ENCODE results near the gene MAGI1. TPM values are rescaled to one million over a fixed set of nuclear protein-coding genes. Genes with fewer than 3 reads are reported as not detected.
"Not testable (repeated sequence)": the region's sequence is repeated elsewhere in the genome, so short reads cannot be mapped to it uniquely, and the experiment has no call there.

MAGI1 gene
- total RNA-seq, 1 donor = 0.27 TPM

DNA sequence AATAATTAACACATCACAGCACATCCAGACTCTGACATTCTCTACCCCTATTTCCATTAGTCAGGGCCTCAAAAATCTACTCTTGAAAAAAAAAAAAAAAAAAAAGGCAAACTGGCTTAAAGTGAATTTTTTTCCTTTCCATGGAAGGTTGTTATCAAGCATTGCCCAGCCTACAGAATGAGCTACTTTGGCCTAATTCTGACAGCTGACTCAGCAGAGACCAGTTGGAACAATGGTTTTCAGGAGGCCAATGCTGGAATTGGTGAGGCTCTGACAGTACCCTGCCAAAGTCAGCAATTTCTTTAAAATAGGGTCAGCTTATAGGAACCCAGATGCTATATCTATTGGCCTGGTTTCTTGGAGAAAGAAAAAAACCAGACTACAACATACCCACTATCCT lies 454.7 kb downstream of the MAGI1 start:
- DNase-seq (ENCODE audit: low read depth in 2 of 3, low spot score in 2 of 3) = no peak

DNA sequence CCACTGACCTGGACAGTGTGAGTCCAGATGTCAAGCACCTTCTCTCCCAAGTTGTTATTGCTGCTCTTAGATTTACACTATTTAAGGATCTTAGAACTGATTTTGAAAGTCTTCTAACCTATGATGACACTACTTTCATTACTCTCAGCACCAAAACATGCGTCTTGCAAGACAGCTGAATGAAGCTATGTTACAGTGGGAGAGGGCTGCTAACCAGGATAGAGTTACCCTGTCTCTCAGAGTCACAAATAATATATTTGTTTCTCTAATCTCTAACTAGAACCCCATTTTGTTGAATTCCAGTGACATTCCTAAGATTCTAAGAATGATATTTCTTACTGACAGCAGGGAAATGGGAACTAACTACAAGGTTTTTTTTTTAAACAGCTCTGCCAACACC lies 455.5 kb downstream of the MAGI1 start:
- DNase-seq (ENCODE audit: low read depth in 2 of 3, low spot score in 2 of 3) = no peak

DNA sequence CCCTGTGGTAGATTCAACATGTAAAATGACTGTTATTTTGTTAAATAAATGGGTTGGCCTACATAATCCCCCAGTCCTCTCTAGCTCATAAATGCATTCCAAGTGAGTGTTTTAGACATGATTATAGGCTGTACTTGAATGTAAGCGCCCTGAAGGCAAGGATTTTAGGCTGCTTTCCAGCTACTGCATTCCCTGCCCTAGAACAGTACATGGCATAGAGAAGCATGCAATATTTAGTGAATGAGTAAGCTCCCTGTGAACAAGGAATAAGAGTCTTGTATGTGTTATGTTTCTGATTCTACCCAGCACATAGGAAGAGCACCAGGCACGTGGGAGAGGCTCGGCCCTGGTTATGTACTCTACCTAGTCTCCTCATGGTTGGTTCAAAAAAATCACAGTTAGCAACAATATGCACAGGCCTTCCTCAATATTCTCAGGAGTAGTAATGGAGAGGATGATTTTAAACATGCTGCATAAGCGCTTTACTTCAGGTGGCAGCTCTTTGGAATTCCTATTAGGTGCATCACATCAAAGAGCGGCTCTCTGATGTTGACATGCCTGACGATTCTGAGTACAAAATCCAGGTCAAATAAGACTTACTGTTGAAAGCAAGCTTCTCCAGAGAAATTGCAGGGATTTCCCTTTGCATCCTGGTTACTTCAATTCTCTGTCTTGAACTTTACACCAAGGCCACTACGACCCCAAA lies 456.6 kb downstream of the MAGI1 start:
- DNase-seq (ENCODE audit: low read depth in 2 of 3, low spot score in 2 of 3) = no peak

DNA sequence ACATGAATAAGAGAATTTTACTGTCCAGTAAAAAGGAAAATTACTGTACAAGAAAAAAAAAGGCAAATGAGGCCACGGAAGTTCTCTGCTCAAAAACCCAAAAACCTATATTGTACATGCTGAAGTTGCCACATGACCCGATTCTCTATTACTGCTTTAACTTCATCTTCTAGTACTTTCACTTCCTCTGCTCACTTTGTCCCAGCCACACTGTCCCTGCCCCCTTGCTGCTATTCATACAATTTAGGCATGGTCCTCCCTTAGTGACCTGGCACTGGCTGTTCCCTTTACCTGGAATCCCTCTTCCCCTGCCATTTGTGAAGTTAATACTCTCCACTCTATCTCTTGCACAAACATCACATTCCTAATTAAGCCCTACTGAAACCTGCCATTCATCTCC lies 457.4 kb downstream of the MAGI1 start:
- no peak for DNase-seq (ENCODE audit: low read depth in 2 of 3, low spot score in 2 of 3)

DNA sequence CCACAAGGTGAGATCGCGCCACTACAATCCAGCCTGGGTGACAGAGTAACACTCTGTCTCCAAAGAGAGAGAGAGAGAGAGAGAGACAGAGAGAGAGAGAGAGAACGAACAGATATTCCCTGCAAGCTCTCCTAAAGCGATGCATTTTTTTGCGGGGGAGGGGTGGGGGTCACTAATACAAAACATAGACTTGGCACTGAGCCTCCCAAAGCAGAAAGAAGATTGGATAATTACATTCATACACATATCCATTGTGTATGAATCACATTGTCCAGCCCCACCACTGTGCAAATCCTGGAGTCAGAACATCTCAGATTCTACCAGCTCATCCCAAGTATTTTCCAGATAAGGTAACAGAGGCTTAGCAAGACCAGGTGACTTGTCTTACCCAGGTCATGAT lies 459.9 kb downstream of the MAGI1 start:
- no peak for DNase-seq (ENCODE audit: low read depth in 2 of 3, low spot score in 2 of 3)

DNA sequence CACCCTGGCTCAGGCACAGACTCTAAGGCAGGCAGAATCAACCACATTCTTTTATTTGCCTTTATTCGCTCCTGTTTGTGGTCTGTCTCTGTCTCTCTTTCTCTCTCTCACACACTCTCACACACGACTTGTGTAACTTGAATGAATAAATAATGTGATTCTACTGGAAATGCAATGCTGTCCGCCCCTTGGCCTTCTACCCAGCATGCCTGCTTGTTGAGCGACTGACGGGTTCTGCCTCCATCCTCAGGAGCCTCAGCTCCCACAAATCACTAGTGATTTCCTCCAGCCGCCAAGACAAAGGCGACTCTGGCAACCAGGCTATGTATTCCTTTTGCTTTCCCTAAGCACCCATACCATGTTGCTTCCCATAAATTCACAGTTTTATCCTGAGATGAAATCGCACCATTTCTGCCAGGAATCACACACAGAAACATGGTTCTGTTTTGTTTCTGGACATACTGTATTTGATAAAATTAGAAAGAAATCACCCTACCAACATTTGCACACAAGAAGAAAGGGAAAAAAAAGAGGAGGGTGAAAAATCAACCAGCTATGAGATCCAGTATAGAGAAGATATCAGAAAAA lies 460.8 kb downstream of the MAGI1 start:
- no peak for DNase-seq (ENCODE audit: low read depth in 2 of 3, low spot score in 2 of 3)

DNA sequence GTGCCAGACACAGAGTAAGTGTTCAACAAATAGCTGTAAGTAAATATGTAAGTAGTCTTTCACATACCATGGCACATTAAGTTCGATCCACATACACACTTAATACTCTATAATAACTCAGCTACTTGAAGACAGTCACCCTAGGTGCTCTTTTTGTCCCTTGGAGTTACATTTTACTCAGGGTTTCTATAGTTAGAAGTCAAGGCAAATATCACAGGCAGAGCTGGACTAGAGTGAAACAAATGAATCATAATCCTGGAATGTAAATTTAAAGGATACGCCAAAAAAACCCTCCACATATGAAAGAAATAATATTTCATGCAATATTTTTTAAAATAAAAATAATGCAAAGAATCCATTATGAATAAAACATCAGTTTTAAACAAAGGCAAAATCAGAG lies 461.8 kb downstream of the MAGI1 start:
- DNase-seq (ENCODE audit: low read depth in 2 of 3, low spot score in 2 of 3) = no peak

DNA sequence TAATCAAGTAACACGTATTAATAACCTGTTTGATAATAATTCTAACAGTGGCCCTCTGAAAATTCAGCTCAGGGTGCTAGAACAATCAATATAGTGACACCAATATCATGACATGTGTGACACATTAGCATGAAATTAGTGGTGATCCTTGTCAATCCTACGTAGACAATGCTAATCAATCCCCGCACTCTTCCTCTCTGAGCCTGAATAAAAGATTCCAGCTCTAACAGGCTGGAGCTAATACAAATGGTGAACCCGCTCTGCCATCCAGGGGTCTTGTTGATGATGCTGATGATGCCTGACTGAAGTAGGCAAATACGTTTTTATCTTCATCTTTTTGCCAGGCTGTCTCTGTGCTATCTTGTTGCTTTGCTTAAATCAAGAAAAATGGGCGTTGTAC lies 462.5 kb downstream of the MAGI1 start:
- DNase-seq (ENCODE audit: low read depth in 2 of 3, low spot score in 2 of 3) = no peak

DNA sequence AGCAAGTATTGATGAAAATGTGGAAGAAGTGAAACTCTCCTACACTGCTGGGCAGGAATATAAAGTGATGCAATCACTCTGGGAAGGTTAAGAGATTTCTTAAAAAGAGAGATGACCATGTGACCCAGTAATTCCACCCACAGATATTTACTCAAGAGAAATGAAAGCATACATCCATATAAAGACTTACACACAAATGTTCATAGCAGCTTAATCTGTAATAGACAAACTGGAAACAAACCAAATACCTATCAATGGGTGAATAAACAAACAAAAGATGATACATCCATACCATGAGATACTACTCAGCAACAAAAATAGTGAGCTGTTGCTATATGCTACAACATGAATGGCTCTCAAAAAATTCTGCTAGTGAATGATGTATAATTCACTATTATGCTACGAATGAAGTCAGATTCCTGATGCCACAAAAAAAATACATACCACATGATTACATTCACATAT lies 463.3 kb downstream of the MAGI1 start:
- no peak for DNase-seq (ENCODE audit: low read depth in 2 of 3, low spot score in 2 of 3)

DNA sequence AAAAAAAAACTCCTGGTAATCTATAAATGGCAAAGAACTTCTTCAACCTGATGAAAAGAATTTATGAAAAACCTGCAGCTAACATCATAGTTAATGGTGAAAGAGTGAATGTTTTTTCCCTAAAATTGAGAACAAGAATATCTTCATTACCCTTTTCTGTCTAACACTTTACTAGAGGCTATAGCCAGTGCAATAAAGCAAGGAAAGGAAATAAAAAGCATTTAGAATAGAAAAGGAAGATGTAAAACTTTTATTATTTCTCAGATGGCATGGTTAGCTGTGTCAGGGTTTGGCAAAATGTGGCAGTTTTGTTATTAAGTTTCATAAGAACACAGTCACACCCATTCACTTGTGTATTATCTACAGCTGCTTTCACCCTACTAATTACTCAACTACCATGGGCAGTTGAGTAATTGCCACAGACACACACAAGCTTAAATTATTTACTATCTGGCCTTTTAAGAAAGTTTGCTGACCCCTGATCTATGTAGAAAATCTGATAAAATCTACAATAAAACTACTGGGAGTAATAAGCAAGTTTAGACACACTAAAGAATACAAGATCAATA lies 465.1 kb downstream of the MAGI1 start:
- DNase-seq (ENCODE audit: low read depth in 2 of 3, low spot score in 2 of 3) = no peak

DNA sequence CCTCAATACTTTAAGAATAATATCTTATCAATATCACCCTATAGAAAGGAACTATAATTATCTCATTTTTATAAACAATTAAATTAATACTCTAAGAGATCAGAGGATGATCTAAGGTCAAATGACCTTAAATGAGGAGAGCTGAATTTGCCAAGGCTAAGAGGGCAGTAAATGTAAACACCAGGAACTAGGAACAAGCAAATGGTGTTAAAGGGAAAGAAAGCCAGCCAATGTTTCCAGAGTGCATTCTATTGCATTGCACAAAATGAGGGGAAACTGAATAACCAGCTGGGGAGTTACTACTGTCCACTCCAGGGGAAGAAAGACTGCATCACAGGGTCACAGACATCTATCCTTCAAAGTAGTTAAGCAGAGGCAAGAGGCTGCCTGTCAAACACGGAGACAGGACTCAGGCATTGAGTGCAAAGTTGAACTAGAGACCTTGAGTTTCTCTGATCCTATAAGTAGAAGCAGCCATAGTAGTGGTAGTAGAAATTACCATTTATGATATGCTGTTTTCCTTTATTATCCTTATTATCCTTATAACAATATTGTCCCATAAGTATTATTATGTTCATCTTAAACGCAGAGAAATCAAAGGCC lies 466.4 kb downstream of the MAGI1 start:
- no peak for DNase-seq (ENCODE audit: low read depth in 2 of 3, low spot score in 2 of 3)

DNA sequence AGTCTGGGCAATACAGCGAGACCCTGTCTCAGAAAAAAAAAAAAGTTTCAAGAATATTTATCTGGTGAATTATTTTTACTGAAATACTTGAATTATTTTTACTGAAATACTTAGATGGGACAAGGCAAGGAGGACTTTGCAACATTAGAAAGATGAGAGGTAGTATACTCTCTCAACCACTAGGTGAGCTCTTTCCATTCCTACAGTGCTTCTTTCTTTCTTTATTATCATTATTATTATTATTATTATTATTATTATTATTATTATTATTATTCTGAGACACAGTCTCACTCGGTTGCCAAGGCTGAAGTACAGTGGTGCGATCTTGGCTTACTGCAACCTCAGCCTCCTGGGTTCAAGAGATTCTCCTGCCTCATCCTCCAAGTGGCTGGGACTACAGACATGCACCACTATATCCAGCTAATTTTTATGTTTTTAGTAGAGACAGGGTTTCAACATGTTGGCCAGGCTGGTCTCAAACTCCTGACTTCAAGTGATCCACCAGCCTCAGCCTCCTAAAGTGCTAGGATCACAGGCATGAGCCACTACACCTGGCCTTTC lies 468.8 kb downstream of the MAGI1 start:
- no peak for DNase-seq (ENCODE audit: low read depth in 2 of 3, low spot score in 2 of 3)

DNA sequence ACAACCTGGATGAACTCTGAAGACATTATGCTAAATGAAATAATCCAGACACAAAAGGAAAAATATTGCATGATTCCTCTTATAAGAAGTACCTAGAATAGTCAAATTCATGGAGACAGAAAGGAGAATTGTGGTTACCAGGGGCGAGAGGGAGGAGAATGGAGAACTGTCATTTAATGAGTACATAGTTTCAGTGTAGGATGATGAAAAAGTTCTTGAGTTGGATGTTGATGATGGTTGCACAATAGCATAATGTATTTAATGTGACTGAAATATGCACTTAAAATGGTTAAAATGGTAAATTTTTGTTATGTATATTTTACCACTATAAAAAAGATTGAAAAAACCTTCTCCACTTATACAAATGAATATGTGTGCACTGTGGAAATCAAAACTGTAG lies 469.6 kb downstream of the MAGI1 start:
- DNase-seq (ENCODE audit: low read depth in 2 of 3, low spot score in 2 of 3) = no peak

DNA sequence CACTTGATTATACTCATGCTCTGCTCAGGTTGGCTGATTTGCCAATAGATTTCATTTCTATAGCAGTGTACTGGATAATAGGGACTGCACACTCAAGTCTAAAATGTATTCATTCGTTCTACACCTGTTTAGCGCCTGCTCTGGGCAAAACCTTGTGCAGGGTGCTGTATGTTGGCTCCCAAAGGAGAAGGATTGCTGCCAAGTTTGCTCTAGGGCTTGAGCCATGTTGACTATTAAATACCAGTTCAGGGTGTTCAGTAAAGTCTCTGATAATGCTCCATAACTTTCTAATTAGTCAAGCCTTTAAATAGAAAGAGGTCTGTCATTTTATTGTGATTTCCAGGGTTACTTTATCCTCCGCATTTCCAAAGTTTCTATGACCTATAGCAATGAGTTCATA lies 470.2 kb downstream of the MAGI1 start:
- no peak for DNase-seq (ENCODE audit: low read depth in 2 of 3, low spot score in 2 of 3)

DNA sequence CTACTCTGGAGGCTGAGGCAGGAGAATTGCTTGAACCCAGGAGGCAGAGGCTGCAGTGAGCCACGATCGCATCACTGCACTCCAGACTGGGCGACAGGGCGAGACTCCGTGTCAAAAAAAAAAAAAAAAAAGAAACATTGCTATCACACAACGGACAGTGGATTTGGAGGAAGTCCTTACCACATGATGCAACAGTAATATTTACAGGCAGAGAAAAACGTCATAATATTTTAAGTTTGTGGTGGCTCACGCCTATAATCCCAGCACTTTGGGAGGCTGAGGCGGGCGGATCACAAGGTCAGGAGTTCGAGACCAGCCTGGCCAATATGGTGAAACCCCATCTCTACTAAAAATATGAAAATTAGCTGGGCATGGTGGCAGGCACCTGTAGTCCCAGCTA lies 473.0 kb downstream of the MAGI1 start:
- not testable (repeated sequence) for DNase-seq (ENCODE audit: low read depth in 2 of 3, low spot score in 2 of 3)

DNA sequence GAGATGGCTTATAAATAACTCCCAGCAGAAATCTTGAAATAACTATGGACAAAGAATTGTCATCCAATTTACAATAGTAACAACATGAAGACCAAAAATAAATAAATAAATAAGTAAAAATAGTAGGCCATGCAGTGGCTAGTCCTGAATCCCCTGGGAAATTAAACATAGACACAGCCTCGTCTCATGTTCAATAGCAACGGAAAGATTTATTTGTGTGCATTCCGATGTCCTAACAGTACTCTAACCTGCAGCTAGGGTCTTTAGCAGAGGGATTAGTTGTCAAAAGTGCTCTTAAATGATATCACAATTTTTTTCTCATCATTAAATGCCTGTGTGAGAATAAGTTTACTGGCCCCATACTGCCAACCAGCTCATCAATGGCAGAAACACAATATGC lies 474.2 kb downstream of the MAGI1 start:
- no peak for DNase-seq (ENCODE audit: low read depth in 2 of 3, low spot score in 2 of 3)

DNA sequence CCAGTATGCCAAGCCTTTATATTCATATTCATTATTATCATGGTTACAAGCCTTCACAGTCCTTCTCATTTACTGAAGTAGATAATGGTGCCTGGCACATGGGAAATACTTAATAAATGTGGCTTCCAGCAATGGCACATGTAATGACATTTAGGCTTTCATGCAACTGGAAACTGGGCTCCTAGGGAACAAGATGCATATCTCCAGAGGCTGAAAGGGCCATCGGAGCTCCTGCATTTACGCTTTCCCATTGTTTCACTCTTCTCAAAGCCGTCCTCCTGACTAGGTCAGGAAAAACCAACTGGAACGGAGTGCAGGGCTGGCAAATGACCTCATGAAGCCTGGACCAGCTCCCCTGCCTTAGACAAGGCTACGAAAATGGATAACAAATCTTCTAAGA lies 474.9 kb downstream of the MAGI1 start:
- no peak for DNase-seq (ENCODE audit: low read depth in 2 of 3, low spot score in 2 of 3)

DNA sequence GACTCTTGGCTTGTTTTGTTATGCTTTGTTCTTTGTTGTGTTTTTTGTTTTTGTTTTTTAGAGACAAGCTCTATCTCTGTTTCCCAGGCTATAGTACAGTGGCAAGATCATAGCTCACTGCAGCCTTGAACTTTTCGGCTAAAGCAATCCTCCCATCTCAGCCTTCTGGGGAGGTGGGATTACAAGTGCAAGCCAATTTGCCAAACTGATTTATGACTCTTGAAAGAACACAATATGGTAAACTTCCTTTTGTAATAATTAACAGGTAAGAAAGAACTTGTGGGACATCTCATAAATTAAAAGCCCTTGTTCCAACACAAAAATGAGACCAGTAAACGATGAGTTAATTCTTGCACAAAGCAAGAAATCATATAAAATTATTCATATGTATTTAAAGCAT lies 476.3 kb downstream of the MAGI1 start:
- DNase-seq (ENCODE audit: low read depth in 2 of 3, low spot score in 2 of 3) = no peak

DNA sequence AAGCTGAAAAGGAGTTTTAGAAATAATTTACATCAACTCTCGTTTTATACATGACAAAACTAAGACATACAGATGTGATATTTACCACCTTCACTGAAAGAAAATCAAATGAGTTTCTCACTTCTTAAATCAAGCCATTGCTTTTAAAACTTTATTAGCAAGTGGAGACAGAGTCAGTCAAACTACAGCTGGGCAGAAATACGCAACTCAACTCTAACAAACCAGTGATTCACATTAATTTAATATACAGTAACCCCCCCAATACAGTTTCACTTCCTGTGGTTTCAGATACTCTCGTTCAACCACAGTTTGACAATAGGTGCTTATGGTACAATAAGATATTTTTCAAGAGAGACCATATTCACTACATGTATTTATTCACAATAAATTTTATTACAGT lies 477.1 kb downstream of the MAGI1 start:
- DNase-seq (ENCODE audit: low read depth in 2 of 3, low spot score in 2 of 3) = no peak

DNA sequence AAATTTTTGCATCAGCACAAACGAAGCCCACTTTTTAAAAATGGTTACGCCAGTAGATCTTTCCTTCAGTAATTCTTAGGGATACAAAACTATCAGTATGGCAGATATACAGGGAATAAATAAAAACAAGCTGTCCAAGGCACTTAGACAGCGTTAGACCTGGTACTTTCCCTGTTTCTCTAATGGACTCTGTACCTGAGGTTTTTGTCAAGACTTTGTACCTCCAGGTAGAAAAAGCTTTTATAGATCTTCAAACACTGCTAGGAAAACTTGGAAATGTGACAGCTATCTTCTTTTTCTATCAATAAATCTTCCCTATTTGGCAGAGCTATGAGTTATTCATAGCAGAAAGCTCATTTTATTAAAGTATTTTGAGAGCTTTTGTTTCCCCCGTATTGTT lies 477.8 kb downstream of the MAGI1 start:
- no peak for DNase-seq (ENCODE audit: low read depth in 2 of 3, low spot score in 2 of 3)

DNA sequence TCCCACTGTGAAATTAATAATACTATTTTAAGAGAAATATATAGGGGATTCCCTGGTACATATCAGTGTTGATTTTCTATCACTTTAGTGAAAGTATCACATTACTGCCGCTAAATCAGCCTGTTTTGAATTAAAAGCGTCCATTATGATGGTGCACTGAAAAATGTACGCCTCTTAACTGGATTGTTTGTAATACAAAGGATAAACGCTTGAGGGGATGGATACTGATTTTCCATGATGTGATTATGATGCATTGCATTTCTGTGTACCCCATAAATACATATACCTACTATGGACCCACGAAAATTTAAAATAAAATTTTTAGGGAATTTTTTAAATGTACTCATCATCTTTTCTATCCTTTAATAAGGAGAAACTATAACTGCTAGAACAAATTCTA lies 478.6 kb downstream of the MAGI1 start:
- no peak for DNase-seq (ENCODE audit: low read depth in 2 of 3, low spot score in 2 of 3)

DNA sequence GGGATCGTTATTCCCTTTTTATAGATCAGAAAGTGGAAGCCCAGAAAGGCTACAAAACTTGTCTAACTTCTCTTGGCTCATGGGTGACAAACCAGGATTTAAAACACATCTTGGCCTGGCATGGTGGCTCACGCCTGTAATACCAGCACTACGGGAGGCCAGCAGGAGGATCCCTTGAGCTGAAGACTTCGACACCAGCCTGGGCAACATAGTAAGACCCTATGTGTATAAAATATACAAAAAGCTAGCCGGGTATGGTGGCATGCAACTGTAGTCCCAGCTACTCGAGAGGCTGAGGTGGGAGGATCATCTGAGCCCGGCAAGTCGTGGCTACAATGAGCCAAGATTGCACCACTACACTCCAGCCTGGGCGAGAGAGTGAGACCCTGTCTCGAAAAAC lies 479.1 kb downstream of the MAGI1 start:
- DNase-seq (ENCODE audit: low read depth in 2 of 3, low spot score in 2 of 3) = no peak

All from hematopoietic multipotent progenitor cell (in vitro differentiated cells).